ENCODE measurements around the gene HMG20A. TPM values are rescaled to one million over a fixed set of nuclear protein-coding genes. Genes with fewer than 3 reads are reported as not detected.

The HMG20A gene
- total and polyA plus RNA-seq, 2 of the 13 experiments (the other 11 are each of a cell fraction or from before 2014, with no cell fraction given), result 28.0 to 35.2 TPM

GRCh38 chr15:77419836-77420609 is 665 bp upstream of the HMG20A start, which contains the start of gene PEAK1 (continued):
- TF ChIP-seq ZMYM4 (CRISPR knock-in tag; IDR thresholded peaks at IDR 0.05) (no peak), ZFP41 (CRISPR knock-in tag; IDR thresholded peaks at IDR 0.05; ENCODE audit: borderline replicate concordance) (no peak), ZC3H13 (CRISPR knock-in tag; IDR thresholded peaks at IDR 0.05) (0 out of 2 replicates have a peak, but pooled peaks have one; percentile 33), POGK (CRISPR knock-in tag; conservative IDR thresholded peaks at IDR 0.05) (0 out of 2 replicates have a peak, but pooled peaks have one; percentile 12), ZSCAN25 (CRISPR knock-in tag; IDR thresholded peaks at IDR 0.05) (no peak), HNRNPH1 (optimal IDR thresholded peaks at IDR 0.05; ENCODE audit: low read depth, low read length) (no peak), CERS6 (CRISPR knock-in tag; IDR thresholded peaks at IDR 0.05) (no peak), SMARCC2 (IDR thresholded peaks at IDR 0.05) (no peak), HDAC1 (CRISPR knock-in tag; IDR thresholded peaks at IDR 0.05) (peak; percentile 45; the same call in 1 of the 2 replicates), GPN1 (CRISPR knock-in tag; IDR thresholded peaks at IDR 0.05; ENCODE audit: borderline replicate concordance) (0 out of 2 replicates have a peak, but pooled peaks have one; percentile 66), PRDM4 (CRISPR knock-in tag; IDR thresholded peaks at IDR 0.05; ENCODE audit: borderline replicate concordance) (no peak), ZZZ3 (CRISPR knock-in tag; IDR thresholded peaks at IDR 0.05; ENCODE audit: borderline replicate concordance) (no peak)
- TF ChIP-seq, protein P1, sequence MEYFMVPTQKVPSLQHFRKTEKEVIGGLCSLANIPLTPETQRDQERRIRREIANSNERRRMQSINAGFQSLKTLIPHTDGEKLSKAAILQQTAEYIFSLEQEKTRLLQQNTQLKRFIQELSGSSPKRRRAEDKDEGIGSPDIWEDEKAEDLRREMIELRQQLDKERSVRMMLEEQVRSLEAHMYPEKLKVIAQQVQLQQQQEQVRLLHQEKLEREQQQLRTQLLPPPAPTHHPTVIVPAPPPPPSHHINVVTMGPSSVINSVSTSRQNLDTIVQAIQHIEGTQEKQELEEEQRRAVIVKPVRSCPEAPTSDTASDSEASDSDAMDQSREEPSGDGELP (IDR thresholded peaks at IDR 0.05; ENCODE audit: borderline replicate concordance, low read depth), result no peak
- TF ChIP-seq, protein P2, sequence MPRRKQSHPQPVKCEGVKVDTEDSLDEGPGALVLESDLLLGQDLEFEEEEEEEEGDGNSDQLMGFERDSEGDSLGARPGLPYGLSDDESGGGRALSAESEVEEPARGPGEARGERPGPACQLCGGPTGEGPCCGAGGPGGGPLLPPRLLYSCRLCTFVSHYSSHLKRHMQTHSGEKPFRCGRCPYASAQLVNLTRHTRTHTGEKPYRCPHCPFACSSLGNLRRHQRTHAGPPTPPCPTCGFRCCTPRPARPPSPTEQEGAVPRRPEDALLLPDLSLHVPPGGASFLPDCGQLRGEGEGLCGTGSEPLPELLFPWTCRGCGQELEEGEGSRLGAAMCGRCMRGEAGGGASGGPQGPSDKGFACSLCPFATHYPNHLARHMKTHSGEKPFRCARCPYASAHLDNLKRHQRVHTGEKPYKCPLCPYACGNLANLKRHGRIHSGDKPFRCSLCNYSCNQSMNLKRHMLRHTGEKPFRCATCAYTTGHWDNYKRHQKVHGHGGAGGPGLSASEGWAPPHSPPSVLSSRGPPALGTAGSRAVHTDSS (CRISPR knock-in tag; conservative IDR thresholded peaks at IDR 0.05), result no peak
- TF ChIP-seq, protein P3, sequence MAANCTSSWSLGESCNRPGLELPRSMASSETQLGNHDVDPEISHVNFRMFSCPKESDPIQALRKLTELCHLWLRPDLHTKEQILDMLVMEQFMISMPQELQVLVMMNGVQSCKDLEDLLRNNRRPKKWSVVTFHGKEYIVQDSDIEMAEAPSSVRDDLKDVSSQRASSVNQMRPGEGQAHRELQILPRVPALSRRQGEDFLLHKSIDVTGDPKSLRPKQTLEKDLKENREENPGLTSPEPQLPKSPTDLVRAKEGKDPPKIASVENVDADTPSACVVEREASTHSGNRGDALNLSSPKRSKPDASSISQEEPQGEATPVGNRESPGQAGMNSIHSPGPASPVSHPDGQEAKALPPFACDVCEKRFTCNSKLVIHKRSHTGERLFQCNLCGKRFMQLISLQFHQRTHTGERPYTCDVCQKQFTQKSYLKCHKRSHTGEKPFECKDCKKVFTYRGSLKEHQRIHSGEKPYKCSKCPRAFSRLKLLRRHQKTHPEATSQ (CRISPR knock-in tag; IDR thresholded peaks at IDR 0.05; ENCODE audit: borderline replicate concordance), result no peak
- TF ChIP-seq, protein P4, sequence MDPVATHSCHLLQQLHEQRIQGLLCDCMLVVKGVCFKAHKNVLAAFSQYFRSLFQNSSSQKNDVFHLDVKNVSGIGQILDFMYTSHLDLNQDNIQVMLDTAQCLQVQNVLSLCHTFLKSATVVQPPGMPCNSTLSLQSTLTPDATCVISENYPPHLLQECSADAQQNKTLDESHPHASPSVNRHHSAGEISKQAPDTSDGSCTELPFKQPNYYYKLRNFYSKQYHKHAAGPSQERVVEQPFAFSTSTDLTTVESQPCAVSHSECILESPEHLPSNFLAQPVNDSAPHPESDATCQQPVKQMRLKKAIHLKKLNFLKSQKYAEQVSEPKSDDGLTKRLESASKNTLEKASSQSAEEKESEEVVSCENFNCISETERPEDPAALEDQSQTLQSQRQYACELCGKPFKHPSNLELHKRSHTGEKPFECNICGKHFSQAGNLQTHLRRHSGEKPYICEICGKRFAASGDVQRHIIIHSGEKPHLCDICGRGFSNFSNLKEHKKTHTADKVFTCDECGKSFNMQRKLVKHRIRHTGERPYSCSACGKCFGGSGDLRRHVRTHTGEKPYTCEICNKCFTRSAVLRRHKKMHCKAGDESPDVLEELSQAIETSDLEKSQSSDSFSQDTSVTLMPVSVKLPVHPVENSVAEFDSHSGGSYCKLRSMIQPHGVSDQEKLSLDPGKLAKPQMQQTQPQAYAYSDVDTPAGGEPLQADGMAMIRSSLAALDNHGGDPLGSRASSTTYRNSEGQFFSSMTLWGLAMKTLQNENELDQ (CRISPR knock-in tag; IDR thresholded peaks at IDR 0.05; ENCODE audit: borderline replicate concordance), result no peak

Data from HepG2 (cell line).